GM21619 (cell line): Measurements from ENCODE around the gene KYNU.

ENCODE experiments used
- ATAC-seq: cut with Tn5 transposase; IDR thresholded peaks from one replicate; pipeline ENCODE4 v1.9.1; 2021; ENCODE audit not compliant: unreplicated experiment

Gene KYNU

DNA sequence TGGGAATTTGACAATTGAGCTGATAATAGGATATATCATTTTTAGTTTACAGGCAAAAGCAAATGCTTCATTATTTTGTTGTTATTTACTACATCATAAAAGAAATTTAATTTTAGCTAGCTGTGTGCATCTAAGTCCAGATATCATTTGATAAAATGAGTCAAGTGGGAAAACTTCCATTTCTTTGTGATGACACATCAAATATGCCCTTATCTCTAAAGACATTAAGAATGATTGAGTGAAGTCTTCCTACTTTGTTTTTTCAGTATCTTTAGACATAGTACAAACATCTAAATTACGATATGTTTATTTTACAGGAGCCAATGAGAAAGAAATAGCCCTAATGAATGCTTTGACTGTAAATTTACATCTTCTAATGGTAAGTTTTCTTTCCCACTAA lies 77.0 kb downstream of the KYNU start:
- ATAC-seq = no peak

DNA sequence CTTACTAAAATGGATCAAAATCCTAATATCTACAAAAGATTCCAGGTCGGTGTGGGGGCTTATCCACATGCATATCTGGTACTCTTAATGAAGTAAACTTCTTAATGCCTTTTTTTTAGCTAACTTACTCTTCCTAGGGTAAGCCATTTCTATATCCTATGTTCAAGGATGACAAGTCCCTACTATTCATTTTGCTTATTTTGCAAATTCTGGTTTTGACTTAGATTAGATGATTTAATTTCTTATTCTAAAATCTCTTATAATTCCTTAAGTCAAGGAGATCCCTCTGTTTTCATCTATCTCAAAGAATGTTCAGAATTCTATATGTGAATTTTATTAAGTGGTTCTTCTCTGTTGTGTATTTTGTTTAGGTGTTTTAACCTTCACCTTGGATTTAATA lies 79.7 kb downstream of the KYNU start:
- no peak for ATAC-seq

DNA sequence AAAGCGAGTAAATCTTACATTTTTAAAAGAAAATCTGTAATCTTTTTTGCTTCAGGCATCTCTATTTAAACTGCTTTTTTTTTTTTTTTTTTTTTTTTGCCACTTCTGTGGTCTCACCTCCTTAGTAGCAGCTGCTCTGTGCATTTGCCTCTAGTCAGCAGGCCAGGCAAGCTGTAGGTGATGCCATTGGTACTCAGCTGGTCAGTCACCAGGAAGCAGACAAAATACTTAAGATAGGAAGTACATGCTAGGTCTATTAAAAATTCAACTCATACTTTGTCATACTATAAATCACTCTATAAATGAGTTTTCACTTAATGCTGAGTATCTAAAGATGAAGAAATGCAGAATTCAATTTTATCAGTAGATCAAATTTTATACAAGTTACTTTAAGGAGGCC lies 83.7 kb downstream of the KYNU start:
- ATAC-seq = no peak

DNA sequence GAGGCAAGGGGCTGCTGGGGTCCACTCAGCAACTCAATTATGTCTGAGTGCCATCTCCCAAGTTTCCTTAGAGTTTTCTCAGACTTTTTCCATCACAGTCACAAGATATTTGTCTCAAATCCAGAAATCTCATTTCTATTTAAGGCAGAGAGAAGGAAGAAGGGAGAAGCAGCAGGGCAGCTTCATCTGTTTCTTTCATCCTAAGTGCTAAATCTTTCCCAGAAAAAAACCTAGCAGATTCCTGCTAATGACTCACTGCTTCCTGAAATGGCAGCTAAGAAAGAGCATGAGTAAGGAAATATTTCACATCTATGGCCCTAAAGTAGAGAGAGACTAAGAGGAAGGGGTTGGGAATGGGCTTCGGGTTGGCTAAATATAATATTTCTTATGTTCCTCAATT lies 88.0 kb downstream of the KYNU start:
- no peak for ATAC-seq

DNA sequence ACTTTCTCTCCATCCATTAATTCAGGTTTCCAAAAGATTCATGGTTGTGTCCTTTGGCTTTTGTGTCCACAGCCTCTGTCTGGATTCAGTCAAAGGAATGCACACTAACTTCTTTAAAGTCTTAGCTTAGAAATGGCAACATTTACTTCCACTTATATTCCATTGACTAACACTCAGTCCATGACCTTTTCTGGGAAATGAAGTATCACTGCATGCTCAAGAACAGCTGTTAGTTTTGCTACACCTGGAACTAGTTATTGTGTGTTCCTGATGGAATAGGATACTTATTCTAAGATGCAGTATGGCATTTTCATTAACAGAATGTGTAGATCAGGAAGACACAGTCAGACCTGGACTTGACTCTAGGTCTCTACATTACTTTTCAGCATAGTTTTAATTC lies 88.8 kb downstream of the KYNU start:
- no peak for ATAC-seq

DNA sequence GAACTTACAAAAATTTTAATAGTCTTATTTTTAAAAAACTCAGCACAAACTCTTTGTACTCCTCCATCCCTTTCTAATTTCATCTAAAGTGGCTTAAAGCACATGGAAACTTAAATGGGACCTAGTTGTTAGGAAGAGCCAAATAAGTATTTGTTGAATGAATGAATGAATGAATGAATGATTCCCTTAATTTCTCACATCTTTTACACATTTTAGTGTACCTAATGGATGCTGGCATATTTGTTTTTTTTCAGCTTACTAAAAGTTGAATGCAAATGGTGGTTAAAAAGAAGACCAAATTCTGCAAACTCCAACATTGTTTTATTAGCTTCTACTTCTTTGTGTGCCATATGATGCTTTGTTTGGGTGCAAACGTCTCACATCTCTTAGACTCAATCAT lies 89.6 kb downstream of the KYNU start:
- ATAC-seq = no peak

DNA sequence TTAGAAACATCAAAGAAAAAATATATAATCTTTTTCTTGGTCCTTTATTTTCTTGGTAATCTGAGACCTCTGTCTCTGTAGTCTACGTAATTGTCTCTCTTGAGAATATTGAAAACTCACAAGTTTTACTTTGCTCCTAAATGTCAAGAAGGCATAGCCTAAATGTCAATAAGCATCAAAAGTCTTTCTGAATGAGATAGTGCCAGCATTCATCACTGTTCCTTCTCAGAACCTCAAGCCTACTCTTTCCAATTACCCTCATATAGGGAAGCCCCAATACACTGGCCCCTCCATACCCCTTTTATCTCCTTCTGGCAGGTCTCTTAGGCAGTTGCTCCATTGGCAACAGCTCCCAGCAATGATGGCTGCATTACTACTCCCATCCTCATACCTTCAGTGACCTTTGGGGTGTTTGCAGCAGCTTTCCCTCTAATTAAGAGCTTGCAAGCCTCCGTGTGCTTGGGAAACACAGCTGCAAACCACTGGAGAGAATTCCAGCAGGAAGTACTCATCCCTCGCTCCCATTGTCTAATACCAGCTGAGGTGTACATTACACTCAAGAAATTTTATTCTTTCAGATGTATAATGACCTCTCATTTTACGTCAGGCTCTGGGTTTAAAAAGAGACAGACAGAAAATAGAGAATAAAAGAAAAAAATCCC lies 95.8 kb downstream of the KYNU start:
- ATAC-seq = no peak

DNA sequence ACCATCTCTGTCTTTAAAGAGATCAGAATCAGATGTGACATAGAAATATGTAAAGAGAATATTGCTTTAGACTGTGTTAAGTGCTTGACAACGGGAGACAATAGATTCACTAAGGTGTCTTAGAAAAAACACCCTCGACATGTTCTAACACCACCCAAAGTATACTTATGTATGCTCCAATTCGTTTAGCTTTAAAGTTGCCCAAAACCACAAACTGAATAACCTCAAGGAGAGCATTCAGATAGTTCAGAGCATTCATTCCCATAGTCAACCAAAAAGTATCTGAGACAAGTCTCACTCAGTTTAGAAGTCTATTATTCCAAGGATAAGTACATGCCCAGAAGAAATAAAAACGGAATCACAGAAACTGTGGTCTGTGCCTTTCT lies 96.4 kb downstream of the KYNU start:
- ATAC-seq = no peak

DNA sequence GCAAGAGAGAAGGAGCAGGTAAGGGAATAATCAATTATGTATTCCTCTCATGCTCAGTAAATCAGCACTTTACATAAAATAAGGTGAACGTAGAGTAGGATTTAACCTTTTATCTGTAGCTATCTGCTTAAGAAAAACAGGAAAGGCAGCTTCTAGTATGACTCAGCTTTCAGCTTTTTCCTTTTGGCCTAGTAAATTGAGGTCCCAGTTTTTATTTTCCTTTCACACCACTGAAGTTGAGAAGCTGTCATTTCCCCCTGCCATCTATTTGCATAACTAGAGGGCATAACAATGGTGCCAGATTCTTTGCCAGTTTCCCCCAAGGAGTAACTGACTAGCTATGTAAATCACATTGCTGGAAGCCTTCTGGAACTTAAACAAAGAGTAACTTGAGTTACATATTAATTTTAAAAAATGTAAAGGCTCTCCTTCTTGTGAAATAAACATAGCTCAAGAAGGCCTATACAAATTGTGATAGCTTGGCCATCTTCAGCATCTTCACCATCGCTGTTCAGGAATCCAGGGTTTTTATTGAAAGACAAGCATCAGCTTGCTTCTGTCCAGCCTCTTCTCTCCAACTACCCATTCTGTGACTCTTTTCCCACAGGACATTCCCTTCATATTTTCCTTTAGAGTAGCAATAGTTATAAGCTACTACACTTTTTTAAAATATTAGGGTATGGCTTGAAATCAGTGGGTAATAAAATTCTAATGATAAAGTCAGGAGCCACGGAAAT lies 97.0 kb downstream of the KYNU start:
- ATAC-seq = peak; percentile 70

DNA sequence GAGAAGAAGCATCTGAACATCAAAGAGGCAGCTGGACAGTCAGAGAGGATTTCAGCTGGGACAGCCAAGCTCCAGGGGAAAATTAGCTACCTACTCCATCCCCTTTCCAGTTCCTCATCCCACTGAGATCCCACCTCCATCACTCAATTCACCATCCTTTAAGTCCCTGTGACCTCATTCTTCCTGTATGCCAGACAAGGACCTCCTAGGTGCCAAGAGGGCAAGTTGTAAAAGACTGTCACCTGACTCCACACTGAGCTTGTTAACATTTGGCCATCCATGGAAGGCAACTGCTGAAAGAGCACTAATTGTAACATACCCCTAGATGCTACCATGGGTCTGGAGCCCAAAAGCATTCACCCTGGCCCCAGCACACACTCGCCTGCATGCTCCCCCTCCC lies 97.8 kb downstream of the KYNU start:
- ATAC-seq = no peak

DNA sequence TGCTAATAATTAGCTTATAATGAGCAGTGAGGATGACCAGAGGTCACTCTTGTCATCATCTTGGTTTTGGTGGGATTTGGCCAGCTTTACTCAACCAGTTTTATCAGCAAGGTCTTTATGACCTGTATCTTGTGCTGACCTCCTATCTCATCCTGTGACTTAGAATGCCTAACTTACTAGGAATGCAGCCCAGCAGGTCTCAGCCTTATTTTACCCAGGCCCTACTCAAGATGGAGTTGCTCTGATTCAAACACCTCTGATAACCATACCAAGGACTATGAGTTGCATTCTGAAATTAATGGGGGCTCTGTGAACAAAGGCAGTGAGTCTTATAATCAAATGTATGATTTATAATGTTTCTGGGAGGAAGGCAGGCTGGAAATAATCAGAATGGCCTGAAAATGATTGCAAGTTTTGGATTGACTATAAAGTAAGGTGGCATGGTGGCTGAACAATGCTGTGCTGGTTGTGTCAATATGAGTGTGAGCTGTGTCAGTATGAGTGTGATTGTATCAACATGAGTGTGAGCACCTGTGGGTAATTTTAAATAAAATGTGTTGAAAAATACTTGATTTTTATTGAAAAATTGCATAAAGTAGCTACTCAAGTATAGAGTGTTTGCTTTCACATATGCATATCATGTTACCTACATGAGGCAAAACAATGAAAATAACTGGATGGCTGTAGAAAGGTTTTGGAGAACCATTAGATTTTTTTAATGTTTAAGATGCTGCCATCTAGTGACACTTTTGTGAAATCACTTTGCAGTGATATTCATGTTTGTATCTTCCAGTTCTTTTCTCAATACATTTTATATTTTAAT lies 103.0 kb downstream of the KYNU start:
- peak; percentile 45 for ATAC-seq

DNA sequence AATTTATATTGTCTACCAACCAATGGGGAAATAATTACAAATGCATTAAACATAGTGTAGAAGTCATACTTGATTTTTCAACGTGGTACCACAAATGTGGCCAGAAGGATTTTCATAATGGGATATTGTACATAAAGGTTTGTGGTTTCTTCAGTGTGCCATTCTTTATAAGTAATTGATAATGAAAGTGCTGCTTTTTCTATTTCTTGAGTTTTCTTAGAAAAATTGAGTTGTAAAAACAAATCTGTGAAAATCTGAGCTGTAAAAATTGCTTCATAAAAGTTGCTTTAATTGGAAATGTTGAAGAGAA lies 103.6 kb downstream of the KYNU start:
- ATAC-seq = no peak

DNA sequence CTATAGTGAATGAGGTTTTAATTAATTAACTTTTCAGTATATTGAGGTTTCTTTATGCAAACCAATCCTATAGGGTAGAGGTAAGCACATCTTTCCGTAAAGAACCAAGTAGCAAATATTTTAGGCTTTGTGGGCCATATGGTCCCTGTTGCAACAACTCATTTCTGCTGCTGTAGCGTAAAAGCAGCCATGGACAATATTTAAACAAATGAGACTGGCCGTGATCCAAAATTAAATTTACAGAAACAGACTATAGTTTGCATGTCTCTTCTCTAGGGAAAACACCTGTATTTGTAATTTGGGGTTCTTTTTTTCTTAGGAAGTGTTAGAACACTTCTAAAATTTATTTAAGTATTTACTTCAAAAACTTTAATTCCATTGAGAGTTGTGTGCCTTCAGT lies 104.3 kb downstream of the KYNU start:
- ATAC-seq = no peak

DNA sequence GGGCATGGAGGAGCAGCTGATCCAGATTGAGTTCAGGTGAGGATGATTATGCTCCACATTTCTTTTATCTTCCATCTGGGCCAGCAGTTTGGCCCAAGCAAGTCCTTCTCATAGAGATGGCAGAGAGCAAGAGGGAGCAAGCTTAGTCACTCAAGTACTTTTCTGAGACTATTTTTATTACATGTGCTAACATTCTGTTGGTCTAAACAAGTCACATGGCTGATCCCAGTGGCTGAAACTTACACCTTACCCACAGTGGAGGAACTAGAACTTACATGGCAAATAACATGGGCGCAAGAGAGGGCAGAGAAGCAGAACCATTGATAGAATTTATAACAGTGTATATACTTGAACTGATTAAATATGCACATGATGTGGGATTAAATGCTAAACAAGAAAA lies 105.7 kb downstream of the KYNU start:
- ATAC-seq = peak; percentile 68

DNA sequence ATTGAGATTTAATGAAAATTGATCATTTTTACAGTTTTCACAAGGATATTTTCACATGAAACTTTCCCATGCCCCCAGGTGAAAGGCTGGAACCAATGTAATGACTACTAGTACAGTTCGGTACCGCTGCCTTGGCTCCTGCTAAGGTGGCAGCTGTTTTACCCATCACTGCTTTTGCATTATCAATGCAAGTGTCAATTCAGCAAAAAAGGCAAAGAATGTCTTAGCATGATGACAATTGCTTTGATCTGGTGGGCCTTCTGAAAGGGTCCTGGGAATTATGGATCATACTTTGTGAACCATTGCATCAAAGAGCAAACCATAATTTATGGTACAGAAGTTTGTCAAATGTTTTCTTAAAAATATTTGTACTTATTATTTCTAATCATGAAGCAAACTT lies 107.2 kb downstream of the KYNU start:
- ATAC-seq = no peak

DNA sequence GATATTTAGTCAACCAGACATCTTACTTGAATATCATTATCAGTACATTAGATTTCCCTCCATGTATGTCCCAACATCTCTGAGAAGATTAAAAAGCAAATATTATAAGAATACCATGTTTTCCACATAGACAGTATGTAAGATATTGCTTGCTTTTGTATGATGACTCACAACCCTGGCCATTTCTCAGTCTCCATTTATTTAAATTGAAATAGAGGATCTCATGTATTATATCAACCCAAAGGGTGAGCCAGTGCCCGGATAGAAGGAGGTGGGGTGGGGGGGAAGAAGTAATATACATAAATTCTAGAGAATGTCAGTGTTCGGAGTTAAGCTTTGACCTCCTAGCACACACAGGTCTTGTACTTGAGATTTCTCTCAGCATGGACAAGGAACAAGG lies 109.6 kb downstream of the KYNU start:
- no peak for ATAC-seq

DNA sequence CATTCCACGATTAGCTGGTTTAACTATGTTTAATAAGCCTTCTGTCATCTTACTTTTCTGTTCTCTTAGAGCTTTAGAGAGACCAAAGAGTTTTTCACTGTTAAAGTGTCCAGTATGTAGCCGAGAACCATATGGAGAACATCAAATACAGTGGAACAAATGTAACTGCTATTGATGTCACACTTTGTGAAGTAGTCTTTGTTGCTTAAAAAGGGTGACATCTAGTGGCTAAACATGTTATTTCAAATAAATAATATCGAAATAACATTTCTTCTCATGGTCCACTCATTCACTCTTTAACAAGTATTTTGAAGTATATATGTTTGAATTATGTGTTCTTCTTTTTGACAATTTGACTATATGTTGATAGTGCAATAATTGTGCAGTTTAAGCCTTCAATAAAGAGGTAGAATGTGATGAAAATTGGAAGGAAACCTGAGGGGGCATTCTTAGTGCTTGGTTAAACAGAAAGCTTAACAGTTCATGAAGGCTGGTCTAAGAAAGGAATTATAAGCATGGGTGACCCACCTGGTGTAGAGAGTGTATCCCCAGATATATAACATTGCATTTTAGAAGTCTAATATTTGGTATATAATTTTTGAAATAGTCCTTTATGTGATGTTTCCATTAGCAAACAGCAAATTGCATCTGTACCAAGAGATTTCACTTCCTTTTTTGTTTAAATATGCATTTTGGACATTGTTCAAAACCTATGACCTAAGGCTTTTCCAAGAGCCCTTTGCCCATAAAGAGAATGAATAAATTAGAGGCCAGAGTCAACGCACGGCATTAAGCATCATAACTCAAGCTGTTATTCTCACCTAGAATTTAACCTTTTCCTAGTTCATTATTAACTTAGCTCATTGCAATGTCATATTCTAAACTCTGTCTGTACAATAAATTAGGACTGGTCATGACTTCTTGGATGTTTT lies 112.1 kb downstream of the KYNU start:
- peak; percentile 77 for ATAC-seq

DNA sequence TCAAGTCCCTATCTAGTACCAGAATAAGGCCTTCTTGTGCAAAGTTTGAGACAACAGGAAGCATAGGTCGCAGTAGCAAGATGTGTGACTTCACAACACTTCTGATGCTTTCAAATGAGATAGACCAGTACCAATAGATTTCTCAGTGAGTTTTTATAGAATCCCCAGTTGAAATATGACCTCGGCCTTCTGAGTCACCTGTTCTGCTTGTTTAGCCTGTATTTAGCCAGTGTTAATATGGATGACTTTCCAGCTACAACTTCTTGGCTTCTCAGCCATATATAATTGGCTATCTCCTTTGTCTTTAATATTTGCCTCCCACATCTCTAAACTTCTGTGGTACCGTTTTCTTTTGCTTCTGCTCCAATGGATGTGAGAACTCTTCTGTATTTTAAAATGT lies 113.8 kb downstream of the KYNU start:
- no peak for ATAC-seq

DNA sequence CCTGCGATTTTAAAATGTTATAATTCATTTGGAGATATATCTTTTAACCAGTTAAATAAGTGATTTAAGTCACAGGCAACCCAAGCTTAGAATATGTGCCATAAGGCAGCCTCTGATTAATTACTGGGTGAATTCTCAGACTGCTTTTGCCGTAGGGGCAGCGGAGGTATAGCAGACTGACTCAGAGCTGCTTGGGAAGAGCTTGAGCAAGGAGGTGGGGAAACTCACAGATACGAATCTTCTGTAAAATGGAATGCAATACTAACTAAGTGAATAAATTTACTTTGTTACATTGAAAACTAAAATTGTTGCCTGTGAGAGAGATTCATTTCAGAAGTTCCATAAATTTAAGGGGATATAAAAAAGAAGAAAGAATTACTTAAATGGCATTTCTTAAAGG lies 115.4 kb downstream of the KYNU start:
- ATAC-seq = no peak

DNA sequence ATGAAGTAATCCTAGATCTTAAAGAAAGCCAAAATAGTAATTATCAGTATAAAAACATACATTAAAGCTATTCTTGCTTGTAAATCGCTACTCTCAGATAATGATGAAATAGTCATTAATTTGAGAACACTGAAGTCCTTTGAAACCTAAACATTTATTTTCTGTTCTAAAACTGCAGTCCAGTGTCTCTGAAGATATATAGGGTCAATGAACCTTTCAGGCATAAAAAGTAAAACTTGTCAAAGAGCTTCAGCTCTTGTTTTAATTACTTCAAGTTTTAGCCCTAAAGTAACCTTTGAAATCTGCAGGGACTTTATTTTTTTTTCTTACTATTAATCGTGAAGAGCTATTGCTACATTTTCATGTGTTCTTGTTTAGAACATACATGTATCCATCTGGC lies 116.3 kb downstream of the KYNU start:
- no peak for ATAC-seq

DNA sequence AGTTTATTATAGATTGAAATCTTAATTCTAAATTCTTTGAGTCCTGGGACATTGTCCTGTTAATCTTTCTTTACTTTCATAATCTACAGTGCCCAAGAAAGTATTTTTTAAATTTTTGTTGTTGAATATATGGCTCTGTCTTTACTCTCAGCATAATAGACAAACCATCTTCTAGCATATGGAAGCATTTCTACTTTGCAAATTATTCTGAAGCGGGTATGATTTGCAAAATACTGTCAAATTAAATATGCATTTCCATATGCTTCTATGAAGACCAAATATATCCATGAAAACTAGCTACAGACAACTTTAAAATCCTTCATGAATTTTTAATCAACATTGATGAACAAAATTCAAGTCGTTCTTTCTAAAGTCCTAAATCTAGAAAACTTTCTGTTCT lies 117.2 kb downstream of the KYNU start:
- ATAC-seq = no peak
